22Rv1 (cell line): Measurements from ENCODE around the gene SNX10.

ENCODE experiments used
- CTCF ChIP-seq: fragments of 450-650 bp; IDR thresholded peaks from 2 replicates; pipeline ENCODE4 v1.5.1; 2017; ENCODE audit warnings: mild to moderate bottlenecking
- ZFX ChIP-seq: fragments of 450-650 bp; IDR thresholded peaks from 2 replicates; pipeline ENCODE4 v1.6.1; 2017; ENCODE audit warnings: antibody characterized with exemption, borderline replicate concordance

DNA sequence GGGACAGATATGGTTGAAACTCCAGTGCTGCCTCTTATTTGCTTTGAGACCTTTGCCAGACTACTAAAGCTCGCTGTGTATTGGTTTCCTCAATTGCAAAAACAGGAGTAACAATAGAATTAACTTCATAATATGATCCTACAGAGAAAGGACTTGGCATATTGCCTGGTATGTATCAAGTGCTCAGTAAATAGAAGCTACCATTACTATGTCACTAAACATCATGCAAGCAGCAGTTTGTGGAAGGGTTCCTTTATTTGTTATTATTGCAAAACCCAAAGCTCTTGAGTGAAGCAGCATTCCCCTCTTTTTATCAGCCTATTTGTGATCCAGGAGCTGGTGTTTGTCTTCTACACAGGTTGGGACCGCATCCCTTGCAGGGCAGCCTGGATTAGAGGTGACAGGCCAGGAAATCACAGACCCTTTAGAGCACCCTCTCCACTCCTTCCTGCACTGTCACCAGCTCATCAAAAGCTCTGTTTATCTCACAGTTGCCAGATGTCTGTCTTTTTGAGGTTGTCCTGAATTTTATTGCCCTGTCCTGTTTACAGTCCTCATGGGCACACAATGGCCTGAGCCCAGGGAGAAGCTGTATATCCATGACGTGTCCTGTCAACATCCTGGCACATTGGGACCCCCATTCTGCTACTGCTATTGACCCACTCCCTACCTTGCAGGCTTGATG lies 121.5 kb downstream of the SNX10 start:
- TF ChIP-seq CTCF (no peak), ZFX (no peak)
